Body of pancreas (tissue), 4 donors: ENCODE measurements around the gene ADGRL3.

Source experiments
- CTCF ChIP-seq, 7 experiments: fragments of 450-650 bp in 4 of 7; fragments of 200-600 bp in 3 of 7; sonication (generic) in 3 of 7; IDR thresholded peaks; one replicate each; pipeline ENCODE4 v1.5.1; 2016 to 2019; ENCODE audit warnings: antibody characterized with exemption in 7 of 7
- POLR2A ChIP-seq, 3 donors: fragments of 450-650 bp; IDR thresholded peaks; one replicate each; pipeline ENCODE4 v1.6.1; 2016; ENCODE audit warnings: antibody characterized with exemption in 3 of 3, mild to moderate bottlenecking in 2 of 3

DNA sequence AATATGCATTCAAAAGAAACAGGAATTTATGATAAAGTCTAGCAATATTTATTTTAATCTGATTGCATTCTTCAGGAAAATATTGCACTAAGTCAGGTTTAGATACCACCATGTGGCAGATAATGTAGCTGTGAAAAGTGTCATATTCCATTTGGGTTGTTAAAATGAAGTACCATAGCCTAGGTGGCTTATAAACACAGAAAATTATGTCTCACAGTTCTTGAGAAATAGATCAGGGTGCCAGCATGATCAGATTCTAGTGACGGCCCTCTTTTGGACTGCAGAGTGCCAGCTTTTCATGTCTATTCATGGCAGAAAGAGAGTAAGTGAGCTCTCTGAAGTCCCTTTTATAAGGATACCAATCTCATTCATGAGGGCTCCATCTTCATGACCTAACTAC lies 5.6 kb upstream of the ADGRL3 start:
- TF ChIP-seq CTCF (IDR thresholded peaks at IDR 0.05) (no peak), POLR2A (IDR thresholded peaks at IDR 0.05) (no peak)
